ENCODE measurements around the gene TTC9B.

Gene TTC9B

DNA sequence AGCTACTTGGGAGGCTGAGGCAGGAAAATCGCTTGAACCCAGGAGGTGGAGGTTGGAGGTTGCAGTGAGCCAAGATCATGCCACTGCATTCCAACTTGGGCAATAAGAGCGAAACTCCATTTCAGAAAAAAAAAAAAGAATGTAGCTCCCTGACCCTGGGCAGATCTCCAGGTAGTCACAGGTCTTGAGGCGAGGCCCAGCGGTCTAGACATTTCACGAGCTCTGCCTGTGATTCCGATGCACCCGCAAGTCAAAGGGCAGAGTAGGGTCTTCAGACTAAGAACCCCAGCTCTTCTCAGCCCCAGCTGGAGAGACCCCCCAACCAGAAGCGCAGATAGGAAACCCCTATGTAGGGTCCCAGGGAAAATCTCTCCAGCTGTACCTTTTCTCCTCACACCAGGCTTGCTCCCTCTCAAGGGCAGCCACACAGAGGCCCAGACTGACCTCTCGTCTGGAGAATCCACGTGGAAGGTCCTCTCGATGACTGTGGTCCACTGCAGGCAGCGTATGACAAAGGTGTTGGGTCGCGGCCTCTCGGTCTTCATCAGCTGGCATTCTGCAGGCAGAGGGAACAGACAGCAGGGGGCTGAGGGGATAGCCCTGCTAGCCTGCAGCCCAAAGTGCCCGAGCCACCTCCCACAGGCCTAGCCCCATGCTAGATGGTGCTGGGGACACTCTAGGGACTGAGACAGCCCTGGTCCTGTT lies 36.7 kb upstream of the TTC9B start:
- TF ChIP-seq, protein P1, sequence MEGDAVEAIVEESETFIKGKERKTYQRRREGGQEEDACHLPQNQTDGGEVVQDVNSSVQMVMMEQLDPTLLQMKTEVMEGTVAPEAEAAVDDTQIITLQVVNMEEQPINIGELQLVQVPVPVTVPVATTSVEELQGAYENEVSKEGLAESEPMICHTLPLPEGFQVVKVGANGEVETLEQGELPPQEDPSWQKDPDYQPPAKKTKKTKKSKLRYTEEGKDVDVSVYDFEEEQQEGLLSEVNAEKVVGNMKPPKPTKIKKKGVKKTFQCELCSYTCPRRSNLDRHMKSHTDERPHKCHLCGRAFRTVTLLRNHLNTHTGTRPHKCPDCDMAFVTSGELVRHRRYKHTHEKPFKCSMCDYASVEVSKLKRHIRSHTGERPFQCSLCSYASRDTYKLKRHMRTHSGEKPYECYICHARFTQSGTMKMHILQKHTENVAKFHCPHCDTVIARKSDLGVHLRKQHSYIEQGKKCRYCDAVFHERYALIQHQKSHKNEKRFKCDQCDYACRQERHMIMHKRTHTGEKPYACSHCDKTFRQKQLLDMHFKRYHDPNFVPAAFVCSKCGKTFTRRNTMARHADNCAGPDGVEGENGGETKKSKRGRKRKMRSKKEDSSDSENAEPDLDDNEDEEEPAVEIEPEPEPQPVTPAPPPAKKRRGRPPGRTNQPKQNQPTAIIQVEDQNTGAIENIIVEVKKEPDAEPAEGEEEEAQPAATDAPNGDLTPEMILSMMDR (IDR thresholded peaks at IDR 0.05; ENCODE audit: low read depth, low read length) = no peak
- no peak overlapping the region for H3K4me3 ChIP-seq (ENCODE audit: low read depth, low read length)

DNA sequence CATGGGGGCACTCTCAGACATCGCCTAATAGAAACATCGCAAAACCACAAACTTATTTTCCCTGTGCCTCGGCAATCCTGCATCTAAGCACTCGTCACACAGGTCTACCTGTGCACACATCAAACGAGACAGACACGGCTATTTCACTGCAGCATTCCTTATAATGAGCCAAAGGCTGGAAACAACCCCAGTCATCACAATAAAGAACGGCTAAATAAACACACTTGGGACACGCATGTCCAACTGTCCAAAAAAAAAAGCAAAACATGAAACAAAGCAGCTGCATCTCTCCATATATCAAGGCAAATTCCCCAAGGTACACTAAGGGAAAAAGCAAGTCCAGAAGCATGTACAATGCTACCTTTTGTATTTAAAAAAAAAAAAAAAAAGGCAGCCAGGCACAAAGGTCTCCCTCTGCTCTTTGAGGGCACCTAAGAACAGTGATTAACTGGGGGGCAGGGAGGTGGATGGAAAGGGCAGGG lies 35.5 kb upstream of the TTC9B start:
- no peak overlapping the region for H3K4me3 ChIP-seq (ENCODE audit: low read depth, low read length)
- TF ChIP-seq, protein P1 (IDR thresholded peaks at IDR 0.05; ENCODE audit: low read depth, low read length) = no peak

DNA sequence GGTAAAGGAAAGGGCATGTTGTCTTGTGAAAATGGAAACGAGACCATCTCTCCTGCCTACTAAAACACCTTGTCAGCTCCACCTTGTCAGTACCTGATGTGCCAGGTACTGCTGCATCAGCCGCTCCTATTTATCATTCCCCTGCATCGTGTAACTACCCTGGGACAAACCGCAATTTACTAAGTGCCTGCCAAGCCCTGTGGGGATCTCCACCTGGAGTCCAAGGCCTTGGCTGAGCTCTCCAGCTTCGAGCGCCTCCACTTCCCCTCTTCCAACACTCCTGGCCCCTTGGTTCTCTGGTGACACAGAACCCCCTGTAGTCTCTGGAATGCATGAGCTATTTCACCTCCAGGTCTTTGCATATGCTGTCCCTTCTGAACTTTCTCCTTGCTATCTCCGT lies 34.2 kb upstream of the TTC9B start:
- TF ChIP-seq, protein P1 (IDR thresholded peaks at IDR 0.05; ENCODE audit: low read depth, low read length) = no peak
- H3K4me3 ChIP-seq (ENCODE audit: low read depth, low read length) = no peak overlapping the region

DNA sequence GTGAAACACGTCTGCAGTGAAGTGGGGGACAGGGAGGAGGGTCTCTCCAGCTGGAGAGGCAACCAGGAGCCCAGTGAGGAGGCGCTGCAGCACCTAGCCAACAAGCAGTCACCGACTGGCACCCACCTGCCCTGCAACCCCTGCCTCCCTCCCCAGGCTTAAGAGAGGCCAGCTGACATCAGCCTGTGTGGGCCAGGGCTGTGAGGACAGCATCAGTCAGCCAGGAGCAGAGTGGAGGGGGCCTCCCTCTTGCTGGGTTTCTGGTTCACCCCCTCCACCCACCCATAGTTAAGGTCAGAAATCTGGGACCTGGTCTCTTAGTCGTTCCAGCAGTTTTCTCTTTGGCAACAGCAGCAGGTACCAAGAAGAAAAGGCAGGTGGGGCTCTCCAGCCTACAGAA lies 33.8 kb upstream of the TTC9B start:
- H3K4me3 ChIP-seq (ENCODE audit: low read depth, low read length) = no peak overlapping the region
- TF ChIP-seq, protein P1 (IDR thresholded peaks at IDR 0.05; ENCODE audit: low read depth, low read length) = no peak

DNA sequence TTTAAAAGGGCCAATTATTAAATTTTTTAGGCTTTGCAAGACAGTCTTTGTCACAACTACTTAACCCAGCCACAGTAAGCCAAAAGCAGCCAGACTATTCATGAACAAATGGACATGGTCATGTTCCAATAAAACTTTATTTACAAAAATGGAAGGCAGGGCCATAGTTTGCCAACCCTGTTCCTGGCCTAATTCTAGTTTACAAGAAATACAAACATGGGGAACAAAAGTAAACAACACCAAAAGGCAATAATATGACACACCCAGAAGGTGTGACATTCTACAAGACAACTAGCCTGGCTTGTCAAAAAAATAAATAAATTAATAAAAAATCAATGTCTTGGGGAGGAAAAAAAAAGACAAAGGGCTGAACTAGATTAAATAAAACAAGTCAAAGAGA lies 33.1 kb upstream of the TTC9B start:
- TF ChIP-seq, protein P1 (IDR thresholded peaks at IDR 0.05; ENCODE audit: low read depth, low read length) = no peak
- H3K4me3 ChIP-seq (ENCODE audit: low read depth, low read length) = no peak overlapping the region

DNA sequence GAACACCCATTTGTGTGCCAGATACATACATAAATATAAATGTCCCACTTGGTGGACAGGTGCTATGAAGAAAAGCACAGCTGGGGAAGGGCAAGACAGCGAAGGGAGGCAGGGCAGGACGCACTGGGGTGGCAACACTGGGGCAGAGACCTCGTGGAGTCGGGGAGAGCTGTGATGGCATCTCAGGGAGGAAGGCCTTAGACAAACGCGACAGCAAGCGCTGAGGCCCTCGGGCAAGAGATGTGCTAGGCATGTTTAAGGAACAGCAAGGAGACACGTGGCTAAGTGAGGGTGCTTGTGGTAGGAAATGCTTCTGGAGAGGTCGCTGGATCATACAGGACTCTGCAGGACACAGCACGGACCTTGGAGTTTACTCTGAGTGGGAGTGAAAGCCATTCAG lies 31.6 kb upstream of the TTC9B start:
- H3K4me3 ChIP-seq (ENCODE audit: low read depth, low read length) = no peak overlapping the region
- TF ChIP-seq, protein P1 (IDR thresholded peaks at IDR 0.05; ENCODE audit: low read depth, low read length) = no peak

DNA sequence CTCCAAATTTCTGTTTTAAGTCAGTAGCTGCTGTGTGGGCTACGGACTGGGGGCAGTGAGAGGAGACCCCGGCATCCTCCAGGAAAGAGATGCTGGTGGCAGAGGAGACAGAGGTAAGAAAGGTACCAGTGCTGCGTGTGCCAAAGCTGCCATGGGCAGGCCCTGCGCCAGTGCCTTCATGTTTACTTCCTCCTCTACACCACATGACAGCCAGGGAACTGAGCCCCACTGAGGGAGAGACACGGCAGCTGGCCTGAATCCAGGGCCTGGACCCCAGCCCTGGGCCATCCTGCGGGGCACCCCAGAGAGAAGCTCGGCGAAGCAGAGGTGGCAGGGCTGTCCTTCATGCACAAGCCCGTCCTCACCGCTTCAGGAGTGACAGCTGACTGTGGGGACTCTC lies 31.0 kb upstream of the TTC9B start:
- H3K4me3 ChIP-seq (ENCODE audit: low read depth, low read length) = no peak overlapping the region
- TF ChIP-seq, protein P1 (IDR thresholded peaks at IDR 0.05; ENCODE audit: low read depth, low read length) = no peak

Data from WI38 (cell line).